ENCODE data around the gene QTRT2.

QTRT2 gene

DNA sequence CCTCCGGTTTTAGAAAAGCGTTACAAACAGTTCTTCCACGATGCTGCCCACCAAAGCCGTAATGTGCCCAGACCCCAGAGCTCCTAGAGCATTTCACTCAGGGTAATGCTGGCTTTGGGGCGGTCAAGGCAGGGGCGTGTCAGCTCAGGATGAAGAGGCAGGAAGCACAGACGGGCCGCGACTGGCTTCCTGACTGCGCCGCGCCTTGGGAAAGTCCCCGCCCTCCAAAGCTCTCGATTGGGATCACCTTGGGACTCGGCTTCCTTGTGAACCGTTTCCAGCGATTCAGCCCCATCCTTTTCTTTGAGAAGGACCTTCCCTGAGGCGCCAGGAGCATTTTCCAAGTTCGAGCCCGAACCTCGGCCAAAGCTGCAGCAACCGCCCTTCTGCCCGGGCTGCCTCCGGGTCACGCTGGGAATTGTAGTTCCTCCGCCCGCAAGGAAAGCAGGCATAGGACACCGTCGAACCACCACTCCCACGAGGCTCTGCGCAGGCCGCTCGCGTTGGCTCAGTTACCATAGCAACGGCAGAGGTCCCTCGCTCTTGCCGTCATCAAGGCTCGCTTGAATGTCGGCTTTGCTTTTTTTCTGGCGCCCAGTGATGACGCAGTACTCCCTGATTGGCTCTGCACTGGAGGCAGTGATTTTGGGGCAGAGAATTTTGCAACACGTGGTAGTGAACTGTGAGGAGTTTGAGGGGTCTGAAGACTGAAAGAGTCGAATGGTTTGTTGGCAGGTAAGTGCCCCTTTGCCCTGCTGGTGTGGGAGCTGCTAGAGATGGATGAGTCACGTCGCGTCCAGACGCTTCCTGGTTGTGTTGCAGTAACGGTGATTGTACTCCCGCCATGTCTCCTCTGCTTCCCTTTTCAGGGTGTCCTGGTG, at the start of gene QTRT2, which contains the start of gene CCDC191:
TSS of gene QTRT2 (plus strand) at position 608 of the 881 bp plus-strand sequence. CDS start 8,521 bp downstream, outside the sequence.
TSS of gene CCDC191 (minus strand) at position 397 of the 881 bp plus-strand sequence. CDS start at position 337, 60 bp downstream.
- peak; percentile 94 to 96 for DNase-seq (ENCODE audit: low read depth in 2 of 2)

- DNase-seq (ENCODE audit: low read depth in 2 of 2), result no peak
These were observed 45.3 kb upstream of the QTRT2 start for GRCh38 chr3:114011059-114011797.

DNA sequence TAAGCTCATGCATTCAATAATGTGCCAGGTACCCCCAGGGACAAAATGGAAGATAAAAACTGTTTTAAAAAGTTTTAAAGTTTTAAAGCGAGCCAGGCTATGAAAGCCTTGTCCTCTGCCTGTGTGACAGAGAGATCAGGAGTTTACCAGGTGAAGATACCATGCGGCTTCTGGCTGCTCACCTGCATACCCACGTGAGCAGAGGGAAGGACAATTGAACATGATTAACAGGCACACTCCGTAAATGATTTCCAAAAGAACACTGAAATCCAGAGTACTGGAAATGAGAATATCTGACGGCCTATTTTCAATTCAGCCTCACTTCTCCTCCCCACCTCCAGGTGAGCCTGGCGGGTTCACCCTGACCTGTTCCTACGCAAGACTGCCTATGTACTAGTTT, 42.3 kb upstream of the QTRT2 start:
- DNase-seq (ENCODE audit: low read depth in 2 of 2), result no peak

- no peak for DNase-seq (ENCODE audit: low read depth in 2 of 2)
These were observed 37.1 kb upstream of the QTRT2 start for GRCh38 chr3:114019486-114019885.

DNA sequence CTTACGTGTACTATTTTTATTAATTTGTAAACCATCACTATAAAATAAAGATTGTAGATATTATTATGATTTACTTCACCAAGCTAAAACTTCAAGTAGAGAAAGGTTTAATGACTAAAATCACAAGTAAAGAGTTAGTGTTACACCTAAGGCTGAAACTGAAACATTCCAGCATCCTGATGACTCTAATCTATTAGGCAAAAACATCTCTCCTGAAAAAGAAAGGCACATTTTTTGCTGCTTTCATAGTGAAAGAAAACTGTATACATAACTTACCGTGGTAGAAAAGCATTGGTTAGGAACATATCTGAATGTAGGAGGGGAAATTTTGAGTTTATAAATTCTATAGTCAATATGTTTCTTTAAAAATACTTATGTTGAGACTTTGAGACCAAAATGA, 35.6 kb upstream of the QTRT2 start:
- DNase-seq (ENCODE audit: low read depth in 2 of 2), result no peak

DNA sequence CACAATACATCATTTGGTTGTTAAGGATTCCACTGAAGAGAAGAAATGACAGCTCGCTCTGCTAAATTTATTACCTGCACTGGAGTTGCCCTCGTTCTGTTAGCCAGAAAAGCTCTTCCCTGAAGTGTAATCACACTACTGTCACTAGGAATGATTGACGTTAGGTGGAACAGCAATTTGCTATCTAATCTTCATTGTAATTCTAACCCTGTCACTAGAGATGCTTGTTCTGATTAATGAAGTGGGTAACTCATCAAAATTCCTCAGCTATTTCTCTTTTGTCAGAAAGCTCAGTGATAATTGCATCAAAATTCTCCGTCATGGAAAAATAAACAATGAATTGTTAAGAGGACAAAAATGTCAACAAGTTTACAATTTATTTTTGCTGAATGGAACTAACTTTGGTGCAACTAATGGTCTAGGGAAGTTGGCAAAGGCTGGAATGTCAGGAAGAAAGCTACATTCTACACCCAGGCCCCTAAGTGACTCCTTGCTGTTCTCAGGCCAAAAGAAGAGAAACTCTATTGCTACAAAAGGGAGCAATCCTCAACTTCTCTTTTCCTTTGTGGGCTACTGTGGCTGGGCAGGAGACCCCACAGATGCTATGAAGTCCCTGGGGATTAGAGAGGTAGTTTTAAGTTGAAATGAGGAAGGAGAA, 34.3 kb upstream of the QTRT2 start:
- no peak for DNase-seq (ENCODE audit: low read depth in 2 of 2)

DNA sequence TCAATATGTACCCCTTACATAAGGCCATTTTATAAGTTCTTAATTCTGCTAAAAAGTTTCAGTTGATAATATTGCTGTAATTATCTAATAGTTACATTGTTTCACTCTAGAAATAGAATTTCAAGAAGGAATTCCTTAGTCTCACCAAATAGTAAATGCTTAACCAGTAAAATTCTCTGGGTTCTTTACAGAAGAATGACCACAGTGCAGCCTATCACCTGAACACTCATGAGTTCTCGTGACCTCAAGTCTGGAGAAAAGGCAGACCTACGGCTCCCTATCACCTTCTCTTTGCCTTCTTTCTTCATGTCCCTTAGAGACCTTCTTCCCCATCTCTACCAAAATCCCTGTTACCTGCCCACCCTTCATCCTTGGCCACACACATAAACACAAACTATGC, 31.1 kb upstream of the QTRT2 start:
- no peak for DNase-seq (ENCODE audit: low read depth in 2 of 2)

- no peak for DNase-seq (ENCODE audit: low read depth in 2 of 2)
These were observed 30.2 kb upstream of the QTRT2 start for GRCh38 chr3:114026331-114026730.

DNA sequence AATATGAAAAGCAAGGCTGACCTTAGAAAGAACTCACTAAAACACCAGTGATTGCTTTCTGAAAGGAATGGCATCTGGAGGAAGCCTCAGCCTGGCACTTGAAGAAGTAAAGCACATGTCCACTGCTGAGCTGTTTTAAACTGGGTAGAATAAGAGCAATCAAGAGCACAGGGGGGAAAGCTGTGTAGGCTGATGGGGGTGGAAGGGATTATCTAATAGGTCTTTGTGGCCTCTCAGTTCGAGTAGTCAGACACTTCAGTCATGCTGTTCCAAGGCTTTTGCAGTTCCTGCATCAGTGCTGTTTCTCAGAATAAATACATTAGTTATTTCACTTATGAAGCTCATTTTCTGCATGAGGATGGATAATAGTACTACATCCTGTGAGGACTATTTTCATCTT, 22.8 kb upstream of the QTRT2 start:
- DNase-seq (ENCODE audit: low read depth in 2 of 2), result no peak

DNA sequence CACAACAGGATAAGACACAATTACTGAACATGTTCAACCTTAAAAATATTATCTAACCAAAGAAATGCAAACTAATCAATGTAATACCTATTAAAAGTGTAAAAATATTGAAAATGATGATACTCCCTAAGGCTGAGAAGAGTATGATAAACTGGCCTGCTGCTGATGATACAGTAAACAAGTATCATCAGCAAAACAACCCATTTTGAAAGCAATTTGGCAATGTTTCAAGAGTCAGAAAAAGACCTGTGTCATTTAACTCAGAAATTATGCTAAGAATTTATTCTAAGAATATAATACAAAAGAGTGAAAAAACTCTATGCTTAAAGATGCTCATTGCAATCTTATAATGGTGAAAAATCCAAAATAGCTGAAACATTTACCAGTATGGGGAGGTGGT, 22.3 kb upstream of the QTRT2 start:
- no peak for DNase-seq (ENCODE audit: low read depth in 2 of 2)

- no peak for DNase-seq (ENCODE audit: low read depth in 2 of 2)
These were observed 21.6 kb upstream of the QTRT2 start for GRCh38 chr3:114034787-114035545.

DNA sequence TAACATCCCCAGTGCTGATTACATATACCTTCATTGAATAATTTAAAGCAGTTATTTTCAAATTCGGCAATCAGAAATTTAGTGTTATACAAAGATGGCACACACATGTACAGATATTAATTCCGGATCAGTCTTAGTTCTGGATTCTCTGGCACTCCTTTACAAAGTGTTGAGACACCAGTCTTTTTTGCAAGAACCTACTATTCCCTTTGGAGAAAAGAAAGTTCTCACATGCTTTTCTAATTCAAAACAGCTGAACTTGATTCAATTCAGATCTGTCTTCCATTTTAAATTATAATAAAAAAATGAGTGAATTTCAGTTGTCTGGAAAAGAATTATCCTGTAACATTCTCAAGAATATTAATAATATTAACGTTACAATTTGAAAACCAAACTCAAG, 20.6 kb upstream of the QTRT2 start:
- no peak for DNase-seq (ENCODE audit: low read depth in 2 of 2)

- DNase-seq (ENCODE audit: low read depth in 2 of 2), result no peak
These were observed 13.3 kb upstream of the QTRT2 start for GRCh38 chr3:114043205-114043604.

DNA sequence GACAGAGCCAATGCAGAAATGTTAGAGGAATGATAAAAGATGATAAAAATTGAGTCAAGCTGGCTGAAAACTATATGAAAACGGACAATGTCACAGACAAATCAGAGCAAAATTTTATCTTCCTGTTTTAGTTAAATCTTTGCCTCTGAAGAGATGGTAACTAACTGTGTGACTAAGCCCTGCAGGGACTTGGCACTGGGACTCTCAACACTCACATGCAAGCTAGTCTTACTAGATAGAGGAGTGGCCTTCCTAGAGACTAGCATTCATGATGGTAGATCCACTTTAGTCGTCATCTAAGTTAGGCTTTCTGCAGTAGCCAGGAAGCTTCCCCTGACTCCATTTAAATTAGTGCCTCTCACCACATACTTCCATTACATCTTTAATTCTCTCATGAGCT, 4.3 kb upstream of the QTRT2 start:
- no peak for DNase-seq (ENCODE audit: low read depth in 2 of 2)

DNA sequence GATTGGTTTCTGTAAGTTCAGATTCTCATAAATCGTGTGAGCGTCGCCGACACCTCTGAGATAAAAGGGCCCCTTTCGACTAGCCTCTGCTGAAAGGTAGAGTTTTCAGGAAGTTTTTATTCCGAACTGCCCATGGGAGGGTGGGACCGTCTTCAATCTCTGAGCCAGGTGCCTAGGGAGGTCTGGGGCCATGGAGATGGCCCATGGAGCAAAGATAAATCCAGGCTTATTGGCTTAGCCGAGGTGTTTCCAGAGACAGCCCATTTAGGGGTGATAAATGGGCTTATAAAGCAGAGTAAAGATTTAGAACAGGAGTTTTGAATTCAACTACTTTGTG, 442 bp downstream of the QTRT2 start:
- no peak for DNase-seq (ENCODE audit: low read depth in 2 of 2)

DNA sequence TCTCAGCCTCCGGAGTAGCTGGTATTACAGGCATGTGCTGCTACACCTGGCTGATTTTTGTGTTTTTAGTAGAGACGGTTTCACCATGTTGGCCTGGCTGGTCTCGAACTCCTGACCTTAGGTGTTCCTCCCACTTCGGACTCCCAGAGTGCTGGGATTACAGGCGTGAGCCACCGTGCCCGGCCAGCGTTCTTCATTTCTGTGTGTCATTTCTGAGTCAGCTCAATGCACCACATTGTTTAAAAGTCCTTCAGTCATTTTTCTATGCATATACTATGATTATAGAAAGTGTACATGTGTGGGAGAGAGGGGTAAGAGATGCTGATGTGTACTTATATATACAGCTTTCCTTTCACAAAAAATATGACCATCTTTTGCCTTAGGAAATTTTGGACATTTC, 2.1 kb downstream of the QTRT2 start:
- DNase-seq (ENCODE audit: low read depth in 2 of 2), result no peak

GRCh38 chr3:114060906-114061655, 4.5 kb downstream of the QTRT2 start:
- no peak for DNase-seq (ENCODE audit: low read depth in 2 of 2)

GRCh38 chr3:114067804-114068203, 11.3 kb downstream of the QTRT2 start:
- DNase-seq (ENCODE audit: low read depth in 2 of 2), result no peak

- DNase-seq (ENCODE audit: low read depth in 2 of 2), result no peak
These were observed 11.8 kb downstream of the QTRT2 start for GRCh38 chr3:114068336-114068735.

DNA sequence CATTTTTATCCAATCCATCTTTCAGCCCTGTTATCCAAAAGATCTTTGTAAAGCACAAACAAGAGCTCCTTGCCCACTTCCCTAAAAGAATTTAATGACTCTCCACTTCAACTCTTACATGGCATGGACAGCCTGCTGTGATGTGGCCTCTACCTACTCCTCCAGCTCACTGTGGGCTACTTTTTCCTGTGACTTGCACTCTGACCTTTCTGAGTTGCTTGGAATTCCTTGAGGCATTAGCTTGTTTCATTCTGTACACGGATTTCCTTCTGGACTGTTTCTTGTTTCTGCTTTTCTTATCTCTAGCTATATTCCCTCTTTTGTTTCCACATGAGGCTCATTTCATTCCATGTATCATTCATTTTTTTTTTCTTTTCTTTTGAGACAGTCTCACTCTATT, 15.2 kb downstream of the QTRT2 start:
- no peak for DNase-seq (ENCODE audit: low read depth in 2 of 2)

- DNase-seq (ENCODE audit: low read depth in 2 of 2), result no peak
These were observed 20.2 kb downstream of the QTRT2 start for GRCh38 chr3:114076711-114077110.
